Calu3 (cell line): ENCODE data around the gene NIT2. TPM values are rescaled to one million over a fixed set of nuclear protein-coding genes. Genes with fewer than 3 reads are reported as not detected.
"Not testable (repeated sequence)": the region's sequence is repeated elsewhere in the genome, so short reads cannot be mapped to it uniquely, and the experiment has no call there.

ENCODE experiments used
- BruUV-seq: library from RNA; stranded (reverse); fragments of 400-500 nt; replicated peaks from 2 replicates; lab custom pipeline; 2021; lab: Mats Ljungman, UMichigan
- CTCF ChIA-PET: fragments of 300-600 bp; sonication (Branson Sonifier 250); formaldehyde crosslinking; loops from one replicate; lab custom pipeline; 2022; ENCODE audit warnings: antibody characterized with exemption; lab: Charles Lee
- DNase-seq: peaks from one replicate; pipeline ENCODE4 v3.0.0; 2022
- H3K27ac Mint-ChIP-seq: one replicate; pipeline ENCODE4 v1.8.0; 2022; ENCODE audit warnings: mixed read lengths; ENCODE audit not compliant: unreplicated experiment
- H3K27me3 Mint-ChIP-seq: one replicate; pipeline ENCODE4 v1.8.0; 2022; ENCODE audit warnings: mixed read lengths; ENCODE audit not compliant: unreplicated experiment
- H3K36me3 Mint-ChIP-seq: one replicate; pipeline ENCODE4 v1.8.0; 2022; ENCODE audit warnings: mild to moderate bottlenecking, moderate library complexity, mixed read lengths; ENCODE audit not compliant: insufficient read depth, unreplicated experiment
- H3K4me1 Mint-ChIP-seq: one replicate; pipeline ENCODE4 v1.8.0; 2022; ENCODE audit warnings: mild to moderate bottlenecking, low read depth, mixed read lengths; ENCODE audit not compliant: unreplicated experiment
- H3K4me3 Mint-ChIP-seq: one replicate; pipeline ENCODE4 v1.8.0; 2022; ENCODE audit warnings: mild to moderate bottlenecking, low read depth, moderate library complexity, mixed read lengths; ENCODE audit not compliant: unreplicated experiment
- H3K9me3 Mint-ChIP-seq: one replicate; pipeline ENCODE4 v1.8.0; 2022; ENCODE audit warnings: low read depth, mixed read lengths; ENCODE audit not compliant: unreplicated experiment
- CTCF ChIP-seq: fragments of 200-600 bp; IDR thresholded peaks from one replicate; pipeline ENCODE4 v1.8.0; 2022; ENCODE audit warnings: antibody characterized with exemption; ENCODE audit not compliant: unreplicated experiment
- intact Hi-C: fragments of 100-400 bp; cut with micrococcal nuclease; formaldehyde crosslinking; loops from one replicate; pipeline ENCODE4 v1.10.0; 2022; ENCODE audit not compliant: unreplicated experiment
- total RNA-seq: library from RNA; stranded (reverse); gene quantifications from 2 replicates; pipeline ENCODE4 v1.2.3, GENCODE V29; 2022

NIT2 gene
- total RNA-seq, 1 experiment from 2014 or later = 57.4 TPM

- DNase-seq = no peak
- CTCF ChIA-PET = no interaction called here
- H3K9me3 Mint-ChIP-seq = peaks cover 2% of the 10 kb centered on the region
- peaks cover 8% of the 10 kb centered on the region for H3K36me3 Mint-ChIP-seq
- intact Hi-C loops = no loop called here
- BruUV-seq = no TSS peak
- no peaks in the 10 kb centered on the region for H3K27me3 Mint-ChIP-seq
- H3K4me1 Mint-ChIP-seq = peaks cover 26% of the 10 kb centered on the region
- no peak for TF ChIP-seq CTCF
- H3K4me3 Mint-ChIP-seq = no peak overlapping the region
- H3K27ac Mint-ChIP-seq = peak overlapping the region; percentile 67
These were observed 2.9 kb upstream of the NIT2 start for GRCh38 chr3:100331660-100332059.

- DNase-seq = no peak
- intact Hi-C loops = no loop called here
- BruUV-seq = no TSS peak
- H3K27me3 Mint-ChIP-seq = no peaks in the 10 kb centered on the region
- peaks cover 8% of the 10 kb centered on the region for H3K36me3 Mint-ChIP-seq
- H3K27ac Mint-ChIP-seq = no peak overlapping the region
- H3K9me3 Mint-ChIP-seq = no peaks in the 10 kb centered on the region
- TF ChIP-seq CTCF = no peak
- CTCF ChIA-PET = interaction anchor here (0.5 kb wide), 1 partner anchor 501 kb away, joined by 4 read pairs; no protein-coding TSS in a partner anchor
- H3K4me3 Mint-ChIP-seq = no peak overlapping the region
- H3K4me1 Mint-ChIP-seq = peaks cover 26% of the 10 kb centered on the region
These were observed 1.5 kb upstream of the NIT2 start for GRCh38 chr3:100333051-100333450.

GRCh38 chr3:100333970-100334487 is 528 bp upstream of the NIT2 start:
- no peaks in the 10 kb centered on the region for H3K27me3 Mint-ChIP-seq

GRCh38 chr3:100335434-100335833 is 877 bp downstream of the NIT2 start:
- CTCF ChIA-PET = interaction anchor here (0.7 kb wide), 1 partner anchor 33 kb away, joined by 4 read pairs; no protein-coding TSS in a partner anchor
- Mint-ChIP-seq H3K4me1 (peaks cover 26% of the 10 kb centered on the region), H3K4me3 (peak overlapping the region; percentile 72), H3K36me3 (peaks cover 12% of the 10 kb centered on the region), H3K27me3 (no peaks in the 10 kb centered on the region), H3K9me3 (no peaks in the 10 kb centered on the region), H3K27ac (peak overlapping the region; percentile 67)
- DNase-seq = peak; percentile 26
- no peak for TF ChIP-seq CTCF
- intact Hi-C loops = no loop called here
- BruUV-seq = TSS peak; percentile 57

More at GRCh38 chr3:100333970-100334487, 528 bp upstream of the NIT2 start:
- Mint-ChIP-seq H3K4me3 (peak overlapping the region; percentile 72), H3K27ac (no peak overlapping the region), H3K4me1 (peaks cover 26% of the 10 kb centered on the region), H3K36me3 (peaks cover 12% of the 10 kb centered on the region), H3K9me3 (no peaks in the 10 kb centered on the region)
- no peak for TF ChIP-seq CTCF
- intact Hi-C loops = no loop called here
- DNase-seq = no peak
- CTCF ChIA-PET = interaction anchor here (0.7 kb wide), 1 partner anchor 17 kb away, joined by 3 read pairs; no protein-coding TSS in a partner anchor
- no TSS peak for BruUV-seq

- H3K4me3 Mint-ChIP-seq, BruUV-seq, H3K9me3 Mint-ChIP-seq, intact Hi-C loops, DNase-seq, H3K27me3 Mint-ChIP-seq, H3K27ac Mint-ChIP-seq: not testable (repeated sequence)
- peaks cover 12% of the 10 kb centered on the region for H3K36me3 Mint-ChIP-seq
- CTCF ChIA-PET = interaction anchor here (0.6 to 0.7 kb wide), 2 partner anchors 33 to 34 kb away, joined by 4 to 6 read pairs; no protein-coding TSS in a partner anchor
- peaks cover 26% of the 10 kb centered on the region for H3K4me1 Mint-ChIP-seq
These were observed 1.7 kb downstream of the NIT2 start for GRCh38 chr3:100336229-100336628.
